ENCODE results near the gene UNC13B. TPM values are rescaled to one million over a fixed set of nuclear protein-coding genes. Genes with fewer than 3 reads are reported as not detected.

Gene UNC13B
- total RNA-seq, 2 experiments from 2014 or later, result 0.12 to 0.25 TPM

DNA sequence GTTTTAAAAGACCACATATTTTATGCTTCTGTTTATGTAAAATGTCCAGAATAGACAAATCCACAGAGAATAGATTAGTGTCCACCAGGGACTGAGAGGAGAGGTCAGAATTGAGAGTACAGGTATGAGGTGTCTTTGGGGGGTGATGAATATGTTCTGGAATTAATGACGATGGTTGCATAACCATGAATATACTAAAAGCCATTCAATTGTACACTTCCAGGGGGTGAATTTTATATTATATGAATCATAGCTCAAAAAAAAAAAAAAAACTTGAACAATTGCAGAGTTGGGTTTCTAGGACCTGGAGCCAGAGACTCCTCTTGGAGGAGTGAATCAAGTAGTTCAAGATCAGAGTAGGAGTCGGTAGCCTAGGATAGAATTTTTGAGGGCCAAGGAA is 270.3 kb downstream of the UNC13B start:
- Mint-ChIP-seq H3K4me3 (no peak overlapping the region), H3K27me3 (peaks cover 55% of the 10 kb centered on the region), H3K4me1 (no peaks in the 10 kb centered on the region), H3K9me3 (peaks cover 3% of the 10 kb centered on the region), H3K27ac (no peak overlapping the region), H3K36me3 (ENCODE audit: low read depth) (no peaks in the 10 kb centered on the region)
- ChIA-PET POLR2A (no interaction called here), CTCF (interaction anchor here (0.5 kb wide), 1 partner anchor 864 kb away, joined by 3 read pairs; no protein-coding TSS in a partner anchor)
- no peak for DNase-seq

- DNase-seq, result no peak
- H3K4me3 Mint-ChIP-seq, result no peak overlapping the region
- H3K9me3 Mint-ChIP-seq, result no peaks in the 10 kb centered on the region
- H3K27ac Mint-ChIP-seq, result no peak overlapping the region
- CTCF ChIA-PET, result interaction anchor here (1.0 to 1.3 kb wide), 2 partner anchors 9 to 35 kb away, joined by 3 read pairs; no protein-coding TSS in a partner anchor
- POLR2A ChIA-PET, result interaction anchor here (0.6 kb wide), 1 partner anchor 671 kb away, joined by 4 read pairs; no protein-coding TSS in a partner anchor
- no peaks in the 10 kb centered on the region for H3K36me3 Mint-ChIP-seq (ENCODE audit: low read depth)
- H3K27me3 Mint-ChIP-seq, result peaks cover 30% of the 10 kb centered on the region
- H3K4me1 Mint-ChIP-seq, result no peaks in the 10 kb centered on the region
Measured at GRCh38 chr9:35436933-35437332, 275.1 kb downstream of the UNC13B start.

GRCh38 chr9:35446012-35446411 is 284.2 kb downstream of the UNC13B start:
- H3K9me3 Mint-ChIP-seq, result no peaks in the 10 kb centered on the region
- H3K4me3 Mint-ChIP-seq, result no peak overlapping the region
- no peaks in the 10 kb centered on the region for H3K36me3 Mint-ChIP-seq (ENCODE audit: low read depth)
- peaks cover 30% of the 10 kb centered on the region for H3K27me3 Mint-ChIP-seq
- no peak overlapping the region for H3K27ac Mint-ChIP-seq
- no peak for DNase-seq
- POLR2A ChIA-PET, result no interaction called here
- H3K4me1 Mint-ChIP-seq, result no peaks in the 10 kb centered on the region
- CTCF ChIA-PET, result interaction anchor here (0.6 kb wide), 1 partner anchor 215 kb away, joined by 4 read pairs; no protein-coding TSS in a partner anchor

DNA sequence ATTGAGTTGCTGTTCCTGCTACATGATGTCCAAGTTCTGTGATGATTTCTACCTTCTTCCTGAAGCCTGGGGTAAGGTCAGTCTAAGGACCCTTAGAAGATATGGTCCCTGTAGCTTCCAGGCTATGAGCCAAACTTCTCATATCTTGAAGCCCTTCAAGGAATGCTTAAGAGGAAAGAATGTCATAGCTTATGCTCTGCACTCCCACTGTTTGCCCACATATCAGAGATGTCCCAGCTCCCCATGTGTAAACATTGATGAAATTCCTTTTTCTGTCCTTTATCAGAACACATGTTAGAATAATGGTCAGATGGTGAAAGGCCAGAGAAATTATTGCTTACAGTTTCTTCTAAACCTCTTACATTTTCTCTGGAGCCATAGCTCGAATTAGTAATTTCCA is 286.7 kb downstream of the UNC13B start:
- Mint-ChIP-seq H3K27ac (no peak overlapping the region), H3K4me1 (no peaks in the 10 kb centered on the region), H3K4me3 (no peak overlapping the region), H3K9me3 (no peaks in the 10 kb centered on the region), H3K27me3 (peaks cover 30% of the 10 kb centered on the region), H3K36me3 (ENCODE audit: low read depth) (no peaks in the 10 kb centered on the region)
- DNase-seq, result no peak
- POLR2A ChIA-PET, result no interaction called here
- CTCF ChIA-PET, result no interaction called here

DNA sequence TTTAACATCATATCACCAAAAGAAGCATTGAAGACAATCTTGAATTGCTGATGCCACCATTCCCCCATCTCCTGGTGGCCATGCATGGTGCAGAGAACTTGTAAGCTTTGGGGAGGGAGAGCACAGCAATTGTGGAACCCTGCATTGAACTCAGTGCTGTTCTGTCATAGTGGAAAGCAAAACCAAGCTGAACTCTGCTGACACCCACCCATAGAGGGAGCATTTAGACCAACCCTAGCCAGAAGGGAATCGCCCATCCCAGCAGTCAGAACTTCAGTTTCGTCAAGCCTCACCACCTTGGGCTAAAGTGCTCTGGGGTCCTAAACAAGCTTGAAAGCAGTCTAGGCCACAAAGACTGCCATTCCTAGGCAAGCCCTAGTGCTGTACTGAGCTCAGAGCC is 290.7 kb downstream of the UNC13B start:
- CTCF ChIA-PET, result no interaction called here

DNA sequence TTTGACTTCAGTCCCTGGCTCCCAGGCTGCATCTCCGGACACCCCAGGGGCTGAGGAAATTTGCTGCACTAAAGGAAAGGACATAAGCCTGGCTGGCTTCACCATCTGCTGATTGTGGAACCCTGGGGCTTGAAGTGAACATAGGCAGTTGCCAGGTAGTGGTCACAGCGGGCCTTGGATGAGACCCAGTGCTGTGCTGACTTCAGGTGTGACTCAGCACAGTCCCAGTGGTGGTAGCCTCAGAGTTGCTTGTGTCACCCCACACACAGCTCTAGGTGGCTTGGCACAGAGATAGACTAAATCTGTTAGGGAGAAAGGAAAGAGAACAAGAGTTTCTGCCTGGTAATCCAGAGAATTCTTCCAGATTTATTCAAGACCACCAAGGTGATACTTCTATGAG is 292.0 kb downstream of the UNC13B start:
- ChIA-PET POLR2A (no interaction called here), CTCF (no interaction called here)
- Mint-ChIP-seq H3K27ac (no peak overlapping the region), H3K9me3 (peaks cover 8% of the 10 kb centered on the region), H3K27me3 (peaks cover 22% of the 10 kb centered on the region), H3K36me3 (ENCODE audit: low read depth) (no peaks in the 10 kb centered on the region), H3K4me3 (no peak overlapping the region), H3K4me1 (no peaks in the 10 kb centered on the region)
- DNase-seq, result no peak

More for the DNA sequence above, 290.7 kb downstream of the UNC13B start:
- H3K9me3 Mint-ChIP-seq, result peaks cover 8% of the 10 kb centered on the region
- H3K4me3 Mint-ChIP-seq, result no peak overlapping the region
- peaks cover 27% of the 10 kb centered on the region for H3K27me3 Mint-ChIP-seq
- DNase-seq, result no peak
- H3K4me1 Mint-ChIP-seq, result no peaks in the 10 kb centered on the region
- H3K36me3 Mint-ChIP-seq (ENCODE audit: low read depth), result no peaks in the 10 kb centered on the region
- H3K27ac Mint-ChIP-seq, result no peak overlapping the region
- POLR2A ChIA-PET, result no interaction called here

Other genes starting within 250 kb of the UNC13B start
- not detected for gene PHF24, start 203.7 kb upstream of the UNC13B start, total RNA-seq
- gene DNAJB5, start 172.3 kb upstream of the UNC13B start, total RNA-seq, result 1 to 10 TPM; 3.5 to 4.6 TPM
- gene VCP, start 89.4 kb upstream of the UNC13B start, total RNA-seq, result 100 to 1,000 TPM; 189 to 238 TPM
- 100 to 1,000 TPM; 117 to 123 TPM for gene FANCG, start 82.1 kb upstream of the UNC13B start, total RNA-seq
- 10 to 100 TPM; 22.0 to 29.0 TPM for gene PIGO, start 65.4 kb upstream of the UNC13B start, total RNA-seq
- 100 to 1,000 TPM; 104 to 108 TPM for gene STOML2, start 58.9 kb upstream of the UNC13B start, total RNA-seq
- gene ATOSB, start 46.1 kb upstream of the UNC13B start, total RNA-seq, result 10 to 100 TPM; 15.6 to 17.6 TPM

Measured in activated CD4-positive, alpha-beta T cell treated with anti-CD3 and anti-CD28 coated beads, Interleukin-2, amount 10 ng/mL, durations not matched to agents 7 days and 5 days (primary cell).